HepG2 (cell line): Measurements from ENCODE around the gene LAMC3. TPM values are rescaled to one million over a fixed set of nuclear protein-coding genes. Genes with fewer than 3 reads are reported as not detected.
A peak's percentile ranks its signal among the peaks of the same experiment; 100 is the strongest.

Experiments used
- ATAC-seq: fragments of 200-7000 bp; cut with Tn5 transposase; 3 replicates; pipeline ENCODE4 v1.9.1; 2020; ENCODE audit warnings: mild to moderate bottlenecking, moderate library complexity
- BruUV-seq: library from RNA; stranded (reverse); fragments of 400-500 nt; replicated peaks from 2 replicates; lab custom pipeline; 2021; lab: Mats Ljungman, UMichigan
- CTCF ChIA-PET: fragments of 300-600 bp; formaldehyde crosslinking; extraction: SDS; loops from one replicate; lab custom pipeline; 2021; ENCODE audit warnings: low total read pairs, inconsistent platforms, low intra/inter-chr PET ratio; lab: Yijun Ruan, JAX
- POLR2A ChIA-PET: fragments of 350-600 bp; sonication (Branson Sonifier 250); formaldehyde crosslinking; loops from one replicate; lab custom pipeline; 2020; ENCODE audit warnings: antibody characterized with exemption, inconsistent platforms; lab: Yijun Ruan, JAX
- DNase-seq: peaks from one replicate; pipeline ENCODE4 v3.0.0-alpha.2; 2015; ENCODE audit warnings: low spot score
- FAIRE-seq: peaks from 3 replicates; lab custom pipeline; 2011; peaks lifted over from hg19 to GRCh38; lab: Jason Lieb, UNC
- H2AFZ ChIP-seq: one replicate; pipeline ENCODE4 v1.6.1; 2011; ENCODE audit warnings: low read length, inconsistent platforms
- H3K27ac ChIP-seq: fragments of 300-600 bp; 3 replicates; pipeline ENCODE4 v1.8.0; 2011; ENCODE audit warnings: mixed run types, mild to moderate bottlenecking, mixed read lengths, low read length, inconsistent platforms; ENCODE audit not compliant: insufficient read depth; ENCODE audit errors: extremely low read length
- H3K27me3 ChIP-seq, 2 experiments: fragments of 200-600 bp in 1 of 2; 2 replicates in 1 of 2; 3 replicates in 1 of 2; pipeline versions ENCODE4 v1.6.0 to v1.8.0; 2011; ENCODE audit warnings: low read length in 2 of 2, mild to moderate bottlenecking in 2 of 2, moderate library complexity in 2 of 2, inconsistent platforms in 1 of 2; ENCODE audit not compliant: insufficient read depth in 2 of 2, control insufficient read depth in 1 of 2
- H3K36me3 ChIP-seq, 2 experiments: fragments of 200-600 bp in 1 of 2; replicated peaks in 1 of 2; 2 replicates in 1 of 2; 3 replicates in 1 of 2; pipeline versions ENCODE4 v1.5.1 to v1.8.0; 2011; ENCODE audit warnings: low read length in 2 of 2, inconsistent platforms in 1 of 2; ENCODE audit not compliant: insufficient read depth in 2 of 2, control insufficient read depth in 1 of 2
- H3K4me1 ChIP-seq: 2 replicates; pipeline ENCODE4 v1.5.1; 2012; ENCODE audit warnings: low read length, inconsistent platforms; ENCODE audit not compliant: insufficient read depth
- H3K4me2 ChIP-seq: 2 replicates; pipeline ENCODE4 v1.6.0; 2011; ENCODE audit warnings: low read depth, low read length, inconsistent platforms
- H3K4me3 ChIP-seq, 3 experiments: fragments of 200-600 bp in 1 of 3; sonication (generic), shearing (Covaris generic) in 1 of 3; replicated peaks in 1 of 3; 2 replicates each; pipeline ENCODE4 v1.5.1; 2011 to 2016; ENCODE audit warnings: low read length in 3 of 3, inconsistent platforms in 2 of 3, low read depth in 2 of 3, mild to moderate bottlenecking in 2 of 3, control low read depth in 1 of 3, mixed read lengths in 1 of 3; ENCODE audit not compliant: insufficient read depth in 1 of 3
- H3K79me2 ChIP-seq: one replicate; pipeline ENCODE4 v1.6.1; 2011; ENCODE audit warnings: low read length, inconsistent platforms; ENCODE audit not compliant: insufficient read depth
- H3K9ac ChIP-seq: 2 replicates; pipeline ENCODE4 v1.6.0; 2011; ENCODE audit warnings: mild to moderate bottlenecking, low read depth, low read length, inconsistent platforms; ENCODE audit not compliant: insufficient read depth
- H3K9me3 ChIP-seq: 2 replicates; pipeline ENCODE4 v1.5.1; 2012; ENCODE audit warnings: mild to moderate bottlenecking, low read length
- H4K20me1 ChIP-seq: 2 replicates; pipeline ENCODE4 v1.6.0; 2011; ENCODE audit warnings: inconsistent platforms, mild to moderate bottlenecking, low read length, moderate library complexity; ENCODE audit not compliant: insufficient read depth
- AHDC1 ChIP-seq: sonication (generic); formaldehyde crosslinking; IDR thresholded peaks from 2 replicates; pipeline ENCODE4 v1.5.1; 2020; ENCODE audit warnings: mild to moderate bottlenecking, missing genetic modification reagents, borderline replicate concordance
- ARID2 ChIP-seq: sonication (generic); formaldehyde crosslinking; IDR thresholded peaks from 2 replicates; pipeline ENCODE4 v1.8.1; 2022; ENCODE audit warnings: mild to moderate bottlenecking, missing genetic modification reagents, borderline replicate concordance
- JUN ChIP-seq: sonication (generic); formaldehyde crosslinking; IDR thresholded peaks from 2 replicates; pipeline ENCODE4 v1.4.0; 2020; ENCODE audit warnings: mild to moderate bottlenecking, missing genetic modification reagents
- KDM6A ChIP-seq: IDR thresholded peaks from 2 replicates; pipeline ENCODE4 v1.6.1; 2016; ENCODE audit warnings: low read depth
- SIX4 ChIP-seq: sonication (generic); formaldehyde crosslinking; IDR thresholded peaks from 2 replicates; pipeline ENCODE4 v1.4.0; 2020; ENCODE audit warnings: missing genetic modification reagents
- SP5 ChIP-seq: IDR thresholded peaks from 2 replicates; pipeline ENCODE4 v1.6.1; 2016; ENCODE audit warnings: low read depth, borderline replicate concordance
- SRSF9 ChIP-seq: fragments of 200-400 bp; formaldehyde crosslinking; IDR thresholded peaks from 2 replicates; pipeline ENCODE4 v1.6.1; 2018; ENCODE audit warnings: borderline replicate concordance, mild to moderate bottlenecking, low read depth, low read length; ENCODE audit not compliant: insufficient read depth, poor library complexity, severe bottlenecking
- STAG1 ChIP-seq: sonication (generic); formaldehyde crosslinking; IDR thresholded peaks from 2 replicates; pipeline ENCODE4 v1.4.0; 2020; ENCODE audit warnings: missing genetic modification reagents
- TCF7 ChIP-seq: sonication (generic); IDR thresholded peaks from 2 replicates; pipeline ENCODE4 v1.6.1; 2016; ENCODE audit warnings: antibody characterized with exemption, low read depth
- ZMYM2 ChIP-seq: sonication (generic); formaldehyde crosslinking; IDR thresholded peaks from 2 replicates; pipeline ENCODE4 v1.8.0; 2022; ENCODE audit warnings: mild to moderate bottlenecking, missing genetic modification reagents
- ZNF101 ChIP-seq: sonication (generic); formaldehyde crosslinking; IDR thresholded peaks from 2 replicates; pipeline ENCODE4 v1.4.0; 2020; ENCODE audit warnings: mild to moderate bottlenecking, low read depth, missing genetic modification reagents, borderline replicate concordance
- ZNF12 ChIP-seq: sonication (generic); formaldehyde crosslinking; IDR thresholded peaks from 2 replicates; pipeline ENCODE4 v1.5.0; 2020; ENCODE audit warnings: missing genetic modification reagents
- ZNF230 ChIP-seq: sonication (generic); formaldehyde crosslinking; IDR thresholded peaks from 2 replicates; pipeline ENCODE4 v1.4.0; 2020; ENCODE audit warnings: mild to moderate bottlenecking, missing genetic modification reagents
- ZNF263 ChIP-seq: sonication (generic); formaldehyde crosslinking; IDR thresholded peaks from 2 replicates; pipeline ENCODE4 v1.4.0; 2020; ENCODE audit warnings: missing genetic modification reagents
- ZNF556 ChIP-seq: sonication (generic); formaldehyde crosslinking; IDR thresholded peaks from 2 replicates; pipeline ENCODE4 v1.4.0; 2020; ENCODE audit warnings: mild to moderate bottlenecking, missing genetic modification reagents, borderline replicate concordance
- WGBS: methylation state at CpG from one replicate; pipeline ENCODE4 v1.1.6; 2017; ENCODE audit warnings: low lambda C conversion rate; 5-methylcytosine and 5-hydroxymethylcytosine counted together
- in situ Hi-C: cut with HindIII; loops from 2 replicates; pipeline ENCODE4 v1.10.0; 2017; ENCODE audit warnings: low pct_unique_long_range_greater_than_20kb; ENCODE audit not compliant: extremely low pct_ligation_motif_present
- intact Hi-C: fragments of 100-400 bp; cut with micrococcal nuclease; formaldehyde crosslinking; loops from one replicate; pipeline ENCODE4 v1.10.0; 2022; ENCODE audit not compliant: unreplicated experiment
- polyA plus RNA-seq, 8 experiments: library from polyadenylated mRNA; depleted of rRNA in 3 of 8; stranded (reverse) in 7 of 8; unstranded in 1 of 8; fragments of >200 nt; fragmentation: Illumina TruSeq in 4 of 8; extraction: Trizol in 4 of 8; gene quantifications; 2 replicates each; pipeline versions ENCODE4 v1.2.1 to v1.2.3, GENCODE V29; 2011 to 2016; ENCODE audit warnings: low read depth in 4 of 8, missing spikeins in 1 of 8, mixed read lengths in 1 of 8; ENCODE audit not compliant: insufficient read depth in 1 of 8
- total RNA-seq, 5 experiments: library from RNA; depleted of rRNA; stranded (reverse); fragments of >200 nt; fragmentation: Illumina TruSeq; extraction: Trizol; gene quantifications; 2 replicates each; pipeline ENCODE4 v1.2.3, GENCODE V29; 2016; ENCODE audit warnings: low read depth in 1 of 5
- TF ChIP-seq, protein P1 (sequence below): IDR thresholded peaks from 2 replicates; pipeline ENCODE4 v1.4.0; 2020; ENCODE audit warnings: mild to moderate bottlenecking, missing genetic modification reagents

LAMC3 gene
- total and polyA plus RNA-seq, 2 of the 13 experiments (the other 11 are each of a cell fraction or from before 2014, with no cell fraction given), result 0.07 to 0.57 TPM

GRCh38 chr9:131095666-131096268 lies 86.8 kb downstream of the LAMC3 start:
- Histone ChIP-seq H3K9me3 (no peaks in the 10 kb centered on the region), H3K27me3 (peaks cover 4 to 57% of the 10 kb centered on the region in 2 experiments; a peak in 4 of 5 replicates), H3K4me3 (peak overlapping the region; percentile 23 to 57 (median 45); a peak in 4 of 6 replicates), H2AFZ (no peak overlapping the region), H3K4me2 (peak overlapping the region; percentile 59), H3K79me2 (no peaks in the 10 kb centered on the region), H3K27ac (no peak overlapping the region), H3K9ac (no peak overlapping the region; the same call in 1 of the 2 replicates), H4K20me1 (no peaks in the 10 kb centered on the region), H3K4me1 (peaks cover 30% of the 10 kb centered on the region), H3K36me3 (no peaks in the 10 kb centered on the region)
- BruUV-seq, result no TSS peak
- intact Hi-C loops, result no loop called here
- no peak for FAIRE-seq
- in situ Hi-C loops, result no loop called here
- ChIA-PET CTCF (no interaction called here), POLR2A (interaction anchor here (1.5 to 4.5 kb wide), 3 partner anchors 11 to 29 kb away, joined by 3 to 19 read pairs (median 5); partner anchors contain the start of gene NUP214)
- DNase-seq, result no peak
- ATAC-seq, result no peak
- WGBS, result 33% methylated on average over 15 of the region's 16 CpGs
- TF ChIP-seq ZNF101 (no peak), ZNF230 (CRISPR knock-in tag) (no peak), TCF7 (no peak), JUN (CRISPR knock-in tag) (no peak), ZNF263 (CRISPR knock-in tag) (peak; percentile 72), ARID2 (CRISPR knock-in tag) (no peak), SIX4 (CRISPR knock-in tag) (no peak), AHDC1 (CRISPR knock-in tag) (no peak), ZNF12 (CRISPR knock-in tag) (0 out of 2 replicates have a peak, but pooled peaks have one; percentile 22), STAG1 (CRISPR knock-in tag) (no peak), ZMYM2 (CRISPR knock-in tag) (0 out of 2 replicates have a peak, but pooled peaks have one; percentile 35), SRSF9 (no peak), ZNF556 (CRISPR knock-in tag) (no peak), SP5 (CRISPR knock-in tag) (no peak), KDM6A (CRISPR knock-in tag) (no peak)
- TF ChIP-seq, protein P1, sequence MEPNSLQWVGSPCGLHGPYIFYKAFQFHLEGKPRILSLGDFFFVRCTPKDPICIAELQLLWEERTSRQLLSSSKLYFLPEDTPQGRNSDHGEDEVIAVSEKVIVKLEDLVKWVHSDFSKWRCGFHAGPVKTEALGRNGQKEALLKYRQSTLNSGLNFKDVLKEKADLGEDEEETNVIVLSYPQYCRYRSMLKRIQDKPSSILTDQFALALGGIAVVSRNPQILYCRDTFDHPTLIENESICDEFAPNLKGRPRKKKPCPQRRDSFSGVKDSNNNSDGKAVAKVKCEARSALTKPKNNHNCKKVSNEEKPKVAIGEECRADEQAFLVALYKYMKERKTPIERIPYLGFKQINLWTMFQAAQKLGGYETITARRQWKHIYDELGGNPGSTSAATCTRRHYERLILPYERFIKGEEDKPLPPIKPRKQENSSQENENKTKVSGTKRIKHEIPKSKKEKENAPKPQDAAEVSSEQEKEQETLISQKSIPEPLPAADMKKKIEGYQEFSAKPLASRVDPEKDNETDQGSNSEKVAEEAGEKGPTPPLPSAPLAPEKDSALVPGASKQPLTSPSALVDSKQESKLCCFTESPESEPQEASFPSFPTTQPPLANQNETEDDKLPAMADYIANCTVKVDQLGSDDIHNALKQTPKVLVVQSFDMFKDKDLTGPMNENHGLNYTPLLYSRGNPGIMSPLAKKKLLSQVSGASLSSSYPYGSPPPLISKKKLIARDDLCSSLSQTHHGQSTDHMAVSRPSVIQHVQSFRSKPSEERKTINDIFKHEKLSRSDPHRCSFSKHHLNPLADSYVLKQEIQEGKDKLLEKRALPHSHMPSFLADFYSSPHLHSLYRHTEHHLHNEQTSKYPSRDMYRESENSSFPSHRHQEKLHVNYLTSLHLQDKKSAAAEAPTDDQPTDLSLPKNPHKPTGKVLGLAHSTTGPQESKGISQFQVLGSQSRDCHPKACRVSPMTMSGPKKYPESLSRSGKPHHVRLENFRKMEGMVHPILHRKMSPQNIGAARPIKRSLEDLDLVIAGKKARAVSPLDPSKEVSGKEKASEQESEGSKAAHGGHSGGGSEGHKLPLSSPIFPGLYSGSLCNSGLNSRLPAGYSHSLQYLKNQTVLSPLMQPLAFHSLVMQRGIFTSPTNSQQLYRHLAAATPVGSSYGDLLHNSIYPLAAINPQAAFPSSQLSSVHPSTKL (CRISPR knock-in tag), result no peak
